GM18873 (cell line): Measurements from ENCODE around the gene GAMT.

ENCODE experiments used
- ATAC-seq: cut with Tn5 transposase; IDR thresholded peaks from one replicate; pipeline ENCODE4 v1.9.1; 2021; ENCODE audit warnings: mild to moderate bottlenecking, moderate library complexity, moderate number of reproducible peaks; ENCODE audit not compliant: unreplicated experiment, low FRiP score

Gene GAMT

DNA sequence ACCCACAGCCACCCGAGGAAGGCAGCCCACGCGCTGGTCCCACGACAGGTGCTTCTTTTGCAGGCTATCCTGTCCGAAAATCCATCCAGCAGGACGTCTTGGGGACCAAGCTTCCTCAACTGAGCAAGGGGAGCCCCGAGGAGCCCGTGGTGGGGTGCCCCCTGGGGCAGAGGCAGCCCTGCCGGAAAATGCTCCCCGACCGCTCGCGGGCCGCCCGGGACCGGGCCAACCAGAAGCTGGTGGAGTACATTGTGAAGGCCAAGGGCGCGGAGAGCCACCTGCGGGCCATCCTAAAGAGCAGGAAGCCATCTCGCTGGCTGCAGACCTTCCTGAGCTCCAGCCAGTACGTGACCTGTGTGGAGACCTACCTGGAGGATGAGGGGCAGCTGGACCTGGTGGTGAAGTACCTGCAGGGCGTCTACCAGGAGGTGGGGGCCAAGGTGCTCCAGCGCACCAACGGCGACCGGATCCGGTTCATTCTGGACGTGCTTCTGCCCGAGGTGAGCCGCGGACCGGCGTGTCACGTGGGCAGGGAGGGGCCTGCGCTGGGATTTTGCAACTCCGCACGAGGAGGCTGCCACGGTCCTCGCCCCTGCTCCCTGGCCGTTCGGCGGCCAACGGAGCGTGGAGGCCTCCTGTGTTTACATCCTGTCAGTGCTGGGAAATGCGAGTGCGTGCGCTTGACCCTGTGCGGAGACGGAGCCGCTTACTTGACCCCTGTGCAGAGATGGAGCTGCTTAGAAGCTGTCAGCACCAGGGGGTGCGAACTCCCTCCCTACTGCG, 30.6 kb downstream of the GAMT start:
- no peak for ATAC-seq

DNA sequence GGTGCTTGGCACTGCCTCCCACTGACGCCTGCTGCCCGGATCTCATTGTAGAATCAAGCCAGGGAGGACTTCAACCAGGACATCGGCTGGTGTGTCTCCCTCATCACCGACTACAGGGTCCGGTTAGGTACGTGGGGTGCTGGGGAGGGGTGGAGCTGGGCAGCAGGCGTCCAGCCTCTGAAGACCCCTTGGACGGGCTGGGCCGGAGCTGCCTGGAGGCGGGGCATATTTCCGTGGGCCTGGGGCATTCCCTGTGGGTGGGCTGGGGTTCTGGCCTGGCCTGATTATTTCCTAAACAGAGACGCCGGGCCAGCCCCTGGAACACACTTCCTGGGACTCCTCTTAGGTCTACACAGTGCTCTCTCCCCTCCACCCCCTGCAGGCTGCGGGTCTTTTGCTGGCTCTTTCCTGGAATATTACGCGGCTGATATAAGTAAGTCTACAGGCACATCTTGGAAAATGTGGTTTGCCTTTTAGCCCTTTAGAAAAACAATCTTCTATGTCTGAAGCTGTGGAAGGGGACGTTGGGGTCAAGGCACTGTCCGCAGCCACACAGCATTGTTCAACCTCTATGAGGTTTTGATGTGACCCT, 32.0 kb downstream of the GAMT start:
- no peak for ATAC-seq

DNA sequence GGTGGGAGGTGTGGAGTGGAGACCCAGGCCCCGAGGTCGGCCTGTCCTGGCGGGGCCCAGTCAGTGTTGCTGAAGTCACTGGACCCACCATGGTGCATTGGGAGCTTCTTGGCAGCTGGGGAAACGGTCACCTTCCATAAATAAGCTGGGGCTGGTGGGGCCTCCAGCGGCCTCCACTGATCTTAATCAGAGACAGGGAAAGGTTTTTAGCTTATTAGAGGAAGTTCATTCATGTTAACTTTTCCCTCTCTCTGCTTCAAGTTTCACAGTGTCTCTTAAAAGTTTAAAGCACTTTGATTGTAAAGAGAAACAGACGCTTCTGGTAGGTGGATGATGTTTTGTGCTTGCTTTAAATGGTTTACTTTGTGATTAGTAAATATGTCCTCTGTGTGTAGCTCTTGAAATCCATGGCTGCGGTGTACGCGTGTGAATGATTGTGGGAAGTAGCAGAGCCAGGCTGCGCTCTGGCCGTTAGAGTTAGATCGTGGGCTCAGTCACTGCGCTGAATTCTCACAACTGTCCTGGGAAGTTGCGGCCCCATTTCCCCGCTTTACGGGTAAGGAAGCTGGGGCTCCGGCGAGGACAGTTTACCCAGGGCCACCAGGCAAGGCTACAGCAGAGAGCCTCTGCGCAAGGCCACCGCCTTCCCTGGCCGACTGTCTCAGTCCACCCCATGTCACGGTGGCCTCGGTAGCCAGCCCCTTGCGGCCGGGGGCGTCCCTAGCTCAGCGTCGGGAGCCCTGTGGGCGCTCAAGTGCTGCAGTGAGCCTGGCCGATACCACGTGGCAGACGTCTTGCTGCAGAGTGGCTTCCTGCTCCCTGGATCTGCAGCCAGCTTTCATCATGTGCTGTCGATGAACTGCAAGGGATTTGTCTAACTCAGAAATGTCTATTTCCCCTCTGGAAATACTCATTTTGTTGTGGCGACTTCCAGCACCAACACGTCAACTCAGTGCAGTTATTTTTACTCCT, 34.2 kb downstream of the GAMT start:
- no peak for ATAC-seq

DNA sequence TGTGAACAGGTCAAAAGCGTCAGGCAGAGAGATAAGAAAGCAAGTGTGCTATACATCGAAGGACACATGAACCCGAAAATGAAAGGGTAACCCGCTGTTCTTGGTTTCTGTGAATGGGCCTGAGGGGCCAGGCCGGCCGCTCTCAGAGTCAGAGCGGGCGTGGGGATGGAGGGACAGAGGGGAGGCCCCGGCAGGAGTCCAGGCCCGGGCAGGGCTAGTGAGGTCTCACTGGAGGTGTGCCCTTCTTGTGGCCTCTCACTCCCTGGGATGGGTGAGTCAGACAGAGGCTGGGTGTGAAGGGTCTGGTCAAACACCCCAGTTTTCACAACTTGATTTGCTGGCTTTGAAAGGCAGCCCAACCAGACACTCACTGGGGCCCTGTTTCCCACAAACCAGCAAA, 35.0 kb downstream of the GAMT start:
- no peak for ATAC-seq

DNA sequence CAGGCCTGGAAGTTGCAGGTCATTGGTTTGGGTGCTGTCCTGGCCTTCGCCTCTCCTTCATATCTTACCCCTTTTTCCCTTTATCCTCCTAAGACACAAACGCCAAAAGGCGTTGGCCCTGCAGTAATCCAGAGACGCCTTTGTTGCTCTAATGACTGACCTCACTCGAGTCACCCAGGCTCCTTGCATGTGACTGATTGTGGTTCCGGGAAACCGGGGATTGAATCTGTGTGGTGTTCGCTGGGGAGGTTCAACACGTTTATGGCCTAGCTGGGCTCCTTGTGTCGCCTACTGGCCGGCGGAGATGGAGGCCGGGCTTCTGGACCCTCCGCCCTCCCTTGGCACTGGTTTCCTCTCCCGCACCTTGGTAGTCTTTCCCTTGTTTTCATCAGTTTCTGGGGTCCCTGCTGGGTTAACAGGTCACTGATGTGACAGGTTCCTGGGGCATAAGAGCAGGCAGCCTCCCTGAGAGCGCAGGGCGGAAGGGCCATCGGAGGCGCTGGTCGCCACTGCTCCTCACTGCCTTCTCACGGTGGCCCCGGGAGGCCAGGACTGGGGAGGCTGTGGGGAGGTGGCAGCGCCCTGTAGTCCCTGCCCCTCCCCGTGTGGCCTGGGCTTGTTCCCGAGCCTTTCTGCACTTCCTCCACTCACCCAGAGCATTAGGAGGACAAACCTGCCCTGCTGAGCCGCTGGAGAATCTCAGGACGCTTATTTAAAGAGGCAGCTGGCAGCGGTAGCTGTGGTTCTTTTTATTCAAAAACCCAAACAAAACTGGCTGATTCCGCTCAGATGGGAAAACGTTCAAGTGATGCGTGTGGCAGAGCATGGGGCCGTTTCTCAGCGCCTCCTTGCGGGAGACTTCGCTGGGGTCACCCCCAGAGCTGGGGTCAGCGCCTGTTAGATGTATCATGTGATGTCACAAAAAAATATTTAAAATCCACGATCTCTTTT, 35.7 kb downstream of the GAMT start:
- no peak for ATAC-seq

DNA sequence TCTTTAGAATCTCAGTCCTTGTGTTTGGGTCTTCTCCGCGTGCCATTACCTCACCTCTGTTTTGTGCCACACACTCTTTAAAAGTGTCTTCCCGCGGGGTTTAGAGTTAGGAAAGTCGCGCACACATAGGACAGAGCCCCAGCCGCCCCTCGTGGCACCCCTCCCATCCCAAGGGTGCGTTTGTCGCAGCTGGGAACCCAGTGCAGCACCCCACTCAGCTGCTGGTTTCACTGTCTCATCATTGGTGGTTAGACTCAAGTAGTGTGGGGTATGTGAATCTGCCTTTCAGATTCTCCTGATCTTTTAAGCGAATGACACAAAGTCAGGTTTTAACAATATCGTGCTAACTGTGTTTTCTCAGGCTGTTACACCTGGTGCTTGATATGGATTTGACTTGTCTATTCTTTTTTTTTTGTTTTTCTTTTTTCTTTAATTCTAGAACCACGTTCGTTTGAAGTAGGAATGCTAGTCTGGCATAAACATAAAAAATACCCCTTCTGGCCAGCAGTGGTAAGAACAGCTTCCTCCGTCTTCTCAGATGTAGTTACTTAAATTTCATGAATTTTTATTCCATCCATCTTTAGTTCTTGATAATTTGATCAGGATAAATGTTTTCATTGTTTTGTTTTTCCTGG, 37.2 kb downstream of the GAMT start:
- no peak for ATAC-seq

DNA sequence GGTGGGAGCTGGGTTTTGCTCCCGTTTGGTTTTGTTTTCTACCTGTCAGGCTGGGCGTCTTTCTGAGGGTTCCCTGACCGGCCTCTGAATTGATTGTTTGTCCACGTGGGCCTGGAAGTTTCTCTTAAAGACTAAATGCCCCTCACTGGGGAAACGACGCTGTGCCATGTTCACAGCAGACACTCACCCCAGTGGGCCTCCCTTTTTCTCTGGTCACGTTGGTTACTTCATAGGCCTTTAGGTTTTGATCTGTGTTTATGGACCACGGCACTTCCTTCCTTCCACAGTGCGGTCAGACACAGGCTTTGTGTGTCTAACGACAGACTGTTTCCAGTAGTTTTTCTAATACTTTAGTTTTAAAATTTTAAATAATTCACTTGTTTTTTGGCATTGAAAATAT, 37.7 kb downstream of the GAMT start:
- no peak for ATAC-seq

DNA sequence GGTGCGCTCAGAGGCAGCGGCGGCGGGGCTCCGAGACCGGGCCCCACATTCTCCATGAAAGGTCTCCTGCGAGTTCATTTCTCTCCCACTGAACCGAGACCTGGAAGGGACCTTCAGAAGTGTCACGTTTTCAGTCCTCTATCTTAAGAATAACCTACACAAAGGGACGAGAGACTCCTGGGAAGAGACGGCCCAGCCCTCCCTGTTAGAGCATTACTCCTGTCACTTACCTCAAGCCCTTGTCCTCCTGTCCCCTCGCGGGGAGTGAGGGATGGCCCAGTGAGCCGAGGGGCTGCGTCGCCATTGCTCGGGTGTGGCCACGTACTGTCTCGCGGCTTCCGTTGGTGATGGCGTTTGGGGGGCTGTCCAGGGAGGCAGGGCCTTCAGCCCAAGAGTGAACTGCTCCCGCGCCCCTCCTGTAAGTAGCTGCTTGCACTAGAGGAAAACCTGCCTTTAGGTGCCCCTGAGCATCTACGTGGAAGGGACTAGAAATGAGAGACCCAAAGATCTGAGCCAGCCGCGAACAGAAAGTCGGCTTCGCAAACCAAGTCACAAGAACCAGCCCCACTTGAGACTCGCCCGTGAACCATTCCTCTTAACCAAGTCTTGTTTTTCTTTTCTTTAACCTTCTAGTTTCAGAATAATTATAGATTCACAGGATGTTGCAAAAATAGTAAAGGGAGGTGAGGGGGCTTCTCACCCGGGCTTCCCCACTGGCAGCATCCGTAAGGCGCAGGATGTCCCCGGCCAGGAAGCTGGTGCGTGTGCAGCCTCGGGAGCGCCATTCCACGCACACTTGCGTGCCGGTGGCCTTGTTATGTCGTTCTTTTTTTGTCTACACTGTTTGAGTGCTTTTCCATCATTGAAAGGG, 38.7 kb downstream of the GAMT start:
- no peak for ATAC-seq

DNA sequence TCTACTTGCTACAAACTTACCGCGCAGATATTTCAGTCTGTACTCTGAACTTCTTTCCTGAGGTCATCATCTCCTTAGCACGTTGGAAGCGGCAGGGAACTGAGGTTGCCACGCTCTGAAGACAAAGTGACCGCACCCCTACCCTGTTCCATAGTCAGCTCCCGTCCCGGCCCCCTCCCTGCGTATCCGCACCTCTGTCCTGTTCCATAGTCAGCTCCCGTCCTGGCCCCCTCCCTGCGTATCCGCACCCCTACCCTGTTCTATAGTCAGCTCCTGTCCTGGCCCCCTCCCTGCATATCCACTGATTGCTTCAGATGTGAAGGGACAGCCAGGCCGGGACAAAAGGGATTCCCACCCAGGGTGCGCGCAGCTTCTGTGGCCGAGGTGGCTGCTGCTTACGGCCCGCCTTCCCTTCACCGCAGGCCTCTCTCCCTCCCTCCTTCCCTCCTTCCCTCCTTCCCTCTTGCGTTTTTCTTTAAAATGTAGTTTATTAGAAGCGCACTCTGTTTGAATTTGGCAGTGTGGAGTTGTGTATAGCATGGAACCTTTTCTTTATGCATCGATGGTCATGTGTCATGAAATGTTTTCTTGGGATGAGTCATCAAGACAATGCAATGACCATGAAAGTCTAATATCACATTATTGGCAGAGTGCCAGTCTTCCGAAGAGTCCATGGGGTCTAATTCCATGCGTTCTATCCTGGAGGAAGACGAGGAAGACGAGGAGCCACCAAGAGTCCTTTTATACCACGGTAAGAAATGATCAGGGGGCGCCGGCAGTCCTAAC, 39.5 kb downstream of the GAMT start:
- no peak for ATAC-seq

DNA sequence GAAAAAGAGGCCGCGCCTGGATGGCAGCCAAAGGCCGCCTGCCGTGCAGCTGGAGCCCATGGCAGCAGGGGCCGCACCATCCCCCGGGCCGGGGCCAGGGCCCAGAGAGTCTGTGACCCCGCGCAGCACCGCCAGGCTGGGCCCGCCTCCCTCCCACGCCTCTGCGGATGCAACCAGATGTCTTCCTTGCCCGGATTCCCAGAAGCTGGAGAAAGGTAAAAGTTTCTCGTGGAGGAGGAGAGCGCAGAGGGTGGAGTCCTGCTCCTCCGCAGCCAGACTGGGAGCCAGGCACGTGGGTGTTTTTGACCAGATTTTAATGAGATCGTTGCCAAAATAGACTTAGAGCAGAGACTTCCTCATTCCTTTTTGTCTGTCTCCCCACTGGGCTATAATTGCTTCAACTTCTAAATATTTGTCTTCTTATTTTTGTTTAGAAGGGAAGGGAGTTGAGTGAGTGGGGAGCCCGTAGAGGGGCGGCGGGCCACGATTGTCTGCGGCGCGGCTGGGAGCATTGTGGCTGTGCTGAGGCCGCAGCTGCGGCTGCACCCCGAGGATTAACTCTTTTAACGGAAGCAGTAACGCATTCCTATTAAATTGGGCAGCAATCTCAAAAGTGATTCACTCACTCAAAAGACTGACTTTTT, 40.4 kb downstream of the GAMT start:
- ATAC-seq, result no peak

DNA sequence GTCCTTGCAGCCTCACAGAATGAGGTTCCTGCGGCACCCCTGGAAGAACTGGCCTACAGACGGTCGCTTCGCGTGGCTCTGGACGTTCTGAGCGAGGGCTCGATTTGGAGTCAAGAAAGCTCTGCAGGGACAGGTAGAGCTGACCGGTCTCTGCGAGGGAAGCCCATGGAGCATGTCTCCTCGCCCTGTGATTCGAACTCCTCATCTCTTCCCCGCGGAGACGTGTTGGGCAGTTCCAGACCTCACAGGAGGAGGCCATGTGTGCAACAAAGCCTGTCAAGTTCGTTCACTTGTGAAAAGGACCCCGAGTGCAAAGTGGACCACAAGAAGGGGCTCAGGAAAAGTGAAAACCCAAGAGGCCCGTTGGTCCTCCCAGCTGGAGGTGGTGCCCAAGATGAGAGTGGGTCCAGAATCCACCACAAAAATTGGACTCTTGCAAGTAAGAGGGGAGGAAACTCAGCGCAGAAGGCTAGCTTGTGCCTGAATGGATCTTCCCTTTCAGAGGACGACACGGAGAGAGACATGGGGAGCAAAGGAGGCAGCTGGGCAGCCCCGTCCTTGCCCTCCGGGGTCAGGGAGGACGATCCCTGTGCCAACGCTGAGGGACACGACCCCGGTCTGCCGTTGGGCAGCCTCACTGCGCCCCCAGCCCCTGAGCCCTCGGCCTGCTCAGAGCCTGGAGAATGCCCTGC, 41.1 kb downstream of the GAMT start:
- ATAC-seq, result no peak

DNA sequence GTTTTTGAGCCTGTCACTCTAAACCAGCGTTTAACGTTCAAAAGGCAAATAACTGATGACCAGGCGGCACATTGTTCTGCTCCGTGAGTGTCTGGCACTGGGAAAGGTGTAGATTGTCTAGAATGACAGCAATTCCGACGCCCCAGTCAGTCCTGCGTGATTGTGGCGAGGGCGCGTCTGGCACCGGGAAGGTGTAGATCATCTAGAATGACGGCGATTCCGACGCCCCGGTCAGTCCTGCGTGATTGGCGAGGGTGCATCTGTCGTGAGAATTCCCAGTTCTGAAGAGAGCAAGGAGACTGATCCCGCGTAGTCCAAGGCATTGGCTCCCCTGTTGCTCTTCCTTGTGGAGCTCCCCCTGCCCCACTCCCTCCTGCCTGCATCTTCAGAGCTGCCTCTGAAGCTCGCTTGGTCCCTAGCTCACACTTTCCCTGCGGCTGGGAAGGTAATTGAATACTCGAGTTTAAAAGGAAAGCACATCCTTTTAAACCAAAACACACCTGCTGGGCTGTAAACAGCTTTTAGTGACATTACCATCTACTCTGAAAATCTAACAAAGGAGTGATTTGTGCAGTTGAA, 43.7 kb downstream of the GAMT start:
- no peak for ATAC-seq

DNA sequence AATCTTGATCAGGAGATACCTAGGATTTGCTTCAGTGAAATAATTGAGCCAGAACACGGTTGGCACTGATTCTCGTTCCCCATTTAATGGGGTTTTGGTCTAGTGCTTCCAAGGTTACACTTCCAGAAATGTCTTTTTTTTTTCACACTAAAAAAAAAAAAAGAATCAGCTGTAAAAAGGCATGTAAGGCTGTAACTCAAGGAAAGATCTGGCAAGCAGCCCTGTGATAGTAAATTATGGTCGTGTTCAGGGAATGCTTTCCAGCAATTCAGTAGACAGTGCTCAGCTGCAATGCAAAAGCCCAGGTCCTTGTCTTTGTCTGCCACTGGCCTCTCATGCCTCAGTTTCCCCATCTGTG, 44.9 kb downstream of the GAMT start:
- ATAC-seq, result no peak

DNA sequence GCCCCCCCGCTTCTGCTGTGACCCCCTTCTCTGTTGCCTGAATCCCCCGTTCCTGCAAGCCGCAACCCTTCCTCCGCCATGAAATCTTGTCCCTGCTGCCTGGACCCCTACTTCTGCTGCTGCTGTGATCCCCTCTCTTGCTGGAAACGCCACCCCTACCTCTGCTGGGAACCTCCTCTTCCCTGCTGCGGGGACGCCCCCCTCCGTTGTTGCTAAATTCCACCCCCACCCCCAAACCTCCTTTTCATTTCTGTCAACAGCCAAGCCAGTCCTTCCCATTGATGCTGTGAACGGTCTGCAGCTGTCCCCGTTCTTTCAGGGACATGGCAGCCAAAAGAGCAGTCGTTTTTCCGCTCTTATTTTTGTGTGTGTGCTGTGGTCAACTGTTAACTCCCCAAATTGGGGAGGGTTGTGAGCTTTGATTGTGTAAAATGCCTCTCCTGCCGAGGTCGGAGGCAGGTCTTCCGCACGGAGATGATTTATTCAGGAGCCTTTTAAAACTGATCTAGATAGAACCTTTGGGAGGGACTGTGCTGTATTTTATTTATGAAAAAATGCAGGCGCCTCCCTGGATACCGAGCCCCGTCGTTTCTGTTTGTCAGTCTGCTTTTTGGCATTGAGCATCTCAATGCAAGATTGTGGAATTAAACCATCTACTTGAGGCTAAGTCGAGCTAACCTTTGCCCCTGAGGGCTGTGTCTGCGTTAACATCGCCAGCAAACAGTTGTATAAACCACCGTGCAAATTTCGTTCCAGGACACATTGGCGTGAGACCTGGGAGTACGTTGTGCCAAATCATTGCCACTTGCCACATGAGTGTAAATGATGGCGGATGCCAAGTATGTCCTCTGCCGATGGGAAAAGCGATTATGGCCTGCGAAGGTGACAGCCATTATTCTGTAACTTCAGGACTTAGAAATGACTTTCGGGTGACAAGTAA, 45.5 kb downstream of the GAMT start:
- ATAC-seq, result no peak

DNA sequence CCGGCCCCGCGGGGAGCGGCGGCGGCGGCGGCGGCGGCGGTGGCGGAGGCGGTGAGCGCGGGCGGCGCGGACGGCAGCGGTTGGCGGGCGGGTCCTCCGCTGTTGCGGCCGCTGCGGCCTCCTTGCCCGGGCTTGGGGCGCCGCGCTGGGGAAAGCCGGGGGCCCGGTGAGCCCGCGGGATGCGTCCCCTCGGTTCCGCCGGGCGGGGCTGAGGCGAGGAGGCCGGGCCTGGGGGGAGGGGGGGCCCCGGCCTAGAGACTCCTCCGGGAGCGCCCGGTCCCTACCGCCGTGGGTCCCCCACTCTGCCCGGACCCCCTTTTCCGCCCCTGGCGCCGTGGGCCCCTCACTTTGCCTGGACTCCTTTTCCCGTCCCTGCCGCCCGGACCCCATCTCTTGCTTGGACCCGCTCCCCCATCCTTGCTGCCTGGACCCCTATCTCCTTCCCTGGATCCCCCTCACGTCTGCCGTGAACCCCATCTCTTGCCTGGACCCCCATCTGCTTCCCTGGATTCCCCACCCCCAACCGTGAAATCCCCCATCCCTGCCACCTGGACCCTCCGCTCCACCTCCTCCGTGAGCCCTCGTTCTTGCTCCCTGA, 46.3 kb downstream of the GAMT start:
- peak; percentile 2 for ATAC-seq
